Neural cell (in vitro differentiated cells): ENCODE data around the gene PEMT. TPM values are rescaled to one million over a fixed set of nuclear protein-coding genes. Genes with fewer than 3 reads are reported as not detected.

ENCODE experiments used
- H2AFZ ChIP-seq: fragments of 200-600, 300-800 bp; sonication (generic), shearing (Covaris generic); 2 replicates; pipeline ENCODE4 v1.6.0; 2014; ENCODE audit warnings: low read depth, mild to moderate bottlenecking, antibody characterized with exemption, low read length, moderate library complexity
- H3F3A ChIP-seq: fragments of 200-600 bp; shearing (Covaris generic); 2 replicates; pipeline ENCODE4 v1.6.1; 2016; ENCODE audit warnings: mild to moderate bottlenecking, moderate library complexity, mixed read lengths, antibody characterized with exemption, low read length; ENCODE audit not compliant: insufficient read depth, poor library complexity, severe bottlenecking
- H3K27ac ChIP-seq: fragments of 200-600, 300-800 bp; sonication (generic), shearing (Covaris generic); 2 replicates; pipeline ENCODE4 v1.5.1; 2014; ENCODE audit warnings: mild to moderate bottlenecking, low read length, moderate library complexity
- H3K27me3 ChIP-seq: fragments of 300-800, 200-600 bp; sonication (generic), shearing (Covaris generic); 2 replicates; pipeline ENCODE4 v1.6.0; 2014; ENCODE audit warnings: mild to moderate bottlenecking, low read depth, low read length, moderate library complexity; ENCODE audit not compliant: insufficient read depth
- H3K36me3 ChIP-seq: fragments of 300-800, 200-600 bp; sonication (generic), shearing (Covaris generic); 2 replicates; pipeline ENCODE4 v1.5.1; 2014; ENCODE audit warnings: mild to moderate bottlenecking, antibody characterized with exemption, low read length, moderate library complexity; ENCODE audit not compliant: insufficient read depth
- H3K4me2 ChIP-seq: fragments of 300-800, 200-600 bp; sonication (generic), shearing (Covaris generic); 2 replicates; pipeline ENCODE4 v1.6.0; 2014; ENCODE audit warnings: mild to moderate bottlenecking, low read length
- H3K4me3 ChIP-seq: fragments of 300-800, 200-600 bp; sonication (generic), shearing (Covaris generic); 2 replicates; pipeline ENCODE4 v1.5.1; 2014; ENCODE audit warnings: mild to moderate bottlenecking, low read length, moderate library complexity
- H3K79me2 ChIP-seq: fragments of 200-600 bp; shearing (Covaris generic); replicated peaks from 2 replicates; pipeline ENCODE4 v1.6.0; 2014; ENCODE audit warnings: mild to moderate bottlenecking, low read length, moderate library complexity; ENCODE audit not compliant: insufficient read depth
- H3K9ac ChIP-seq: fragments of 300-800, 200-600 bp; sonication (generic), shearing (Covaris generic); 2 replicates; pipeline ENCODE4 v1.6.1; 2016; ENCODE audit warnings: mild to moderate bottlenecking, low read length, mixed read lengths
- H3K9me2 ChIP-seq: fragments of 200-600 bp; shearing (Covaris generic); 2 replicates; pipeline ENCODE4 v1.6.1; 2016; ENCODE audit warnings: mild to moderate bottlenecking, low read length, mixed read lengths; ENCODE audit not compliant: insufficient read depth
- H3K9me3 ChIP-seq: fragments of 200-600, 300-800 bp; sonication (generic), shearing (Covaris generic); 2 replicates; pipeline ENCODE4 v1.6.1; 2016; ENCODE audit warnings: mild to moderate bottlenecking, mixed run types, low read length, moderate library complexity, mixed read lengths
- H4K20me1 ChIP-seq: fragments of 200-600 bp; shearing (Covaris generic); 2 replicates; pipeline ENCODE4 v1.6.1; 2016; ENCODE audit warnings: mild to moderate bottlenecking, mixed run types; ENCODE audit not compliant: insufficient read depth
- CTCF ChIP-seq: fragments of 450-650 bp; IDR thresholded peaks from 2 replicates; pipeline ENCODE4 v1.5.1; 2014; ENCODE audit warnings: antibody characterized with exemption, mild to moderate bottlenecking, moderate library complexity; ENCODE audit not compliant: poor library complexity, severe bottlenecking
- EP300 ChIP-seq: fragments of 450-650 bp; conservative IDR thresholded peaks from 2 replicates; pipeline ENCODE4 v1.6.1; 2014; ENCODE audit warnings: antibody characterized with exemption, mild to moderate bottlenecking, moderate library complexity; ENCODE audit not compliant: poor library complexity, severe bottlenecking
- EZH2 ChIP-seq: fragments of 200-600, 300-800 bp; shearing (Covaris generic), sonication (generic); IDR thresholded peaks from 2 replicates; pipeline ENCODE4 v1.6.1; 2014; ENCODE audit warnings: antibody characterized with exemption, low read length, borderline replicate concordance, mild to moderate bottlenecking; ENCODE audit not compliant: insufficient read depth, poor library complexity, severe bottlenecking
- MXI1 ChIP-seq: fragments of 450-650 bp; conservative IDR thresholded peaks from 2 replicates; pipeline ENCODE4 v1.6.1; 2014; ENCODE audit warnings: antibody characterized with exemption, mild to moderate bottlenecking; ENCODE audit not compliant: poor library complexity, severe bottlenecking
- POLR2AphosphoS5 ChIP-seq: IDR thresholded peaks from 2 replicates; pipeline ENCODE4 v1.6.1; 2012
- RAD21 ChIP-seq: fragments of 450-650 bp; conservative IDR thresholded peaks from 2 replicates; pipeline ENCODE4 v1.6.1; 2014; ENCODE audit warnings: antibody characterized with exemption, mild to moderate bottlenecking, moderate library complexity
- REST ChIP-seq: IDR thresholded peaks from 2 replicates; pipeline ENCODE4 v1.6.1; 2012; ENCODE audit warnings: borderline replicate concordance
- SMC3 ChIP-seq: fragments of 450-650 bp; conservative IDR thresholded peaks from 2 replicates; pipeline ENCODE4 v1.6.1; 2014; ENCODE audit warnings: antibody characterized with exemption, mild to moderate bottlenecking, moderate library complexity; ENCODE audit not compliant: poor library complexity
- TAF1 ChIP-seq: IDR thresholded peaks from 2 replicates; pipeline ENCODE4 v1.6.1; 2012; ENCODE audit warnings: low read depth
- polyA plus RNA-seq: library from polyadenylated mRNA; depleted of rRNA; stranded (reverse); fragments of >200 nt; gene quantifications from 2 replicates; pipeline ENCODE4 v1.2.3, GENCODE V29; 2014

The PEMT gene
- polyA plus RNA-seq, 1 donor from 2014 or later, result 71.7 TPM

- TF ChIP-seq POLR2AphosphoS5, result no peak
- TF ChIP-seq TAF1, result no peak
- no peak for TF ChIP-seq CTCF
- TF ChIP-seq EP300, result no peak
- TF ChIP-seq EZH2, result no peak
- no peak for TF ChIP-seq SMC3
- no peak for TF ChIP-seq MXI1
- TF ChIP-seq REST, result no peak
- TF ChIP-seq RAD21, result no peak
- H3K4me2 ChIP-seq, result no peak overlapping the region
- no peaks in the 10 kb centered on the region for H3F3A ChIP-seq
- H3K27ac ChIP-seq, result no peak overlapping the region
- H3K36me3 ChIP-seq, result no peaks in the 10 kb centered on the region
- H3K9me3 ChIP-seq, result no peaks in the 10 kb centered on the region
- no peaks in the 10 kb centered on the region for H3K27me3 ChIP-seq
- no peaks in the 10 kb centered on the region for H4K20me1 ChIP-seq
- H3K79me2 ChIP-seq, result no peaks in the 10 kb centered on the region
- H3K9me2 ChIP-seq, result no peaks in the 10 kb centered on the region
- no peak overlapping the region for H3K9ac ChIP-seq
- no peak overlapping the region for H3K4me3 ChIP-seq
- H2AFZ ChIP-seq, result no peak overlapping the region
Observed at GRCh38 chr17:17523731-17524490, 67.6 kb downstream of the PEMT start.

GRCh38 chr17:17523001-17523730, 68.3 kb downstream of the PEMT start:
- Histone ChIP-seq H3K4me3 (no peak overlapping the region), H3K27me3 (no peaks in the 10 kb centered on the region), H3F3A (no peaks in the 10 kb centered on the region), H3K9me2 (no peaks in the 10 kb centered on the region), H3K79me2 (no peaks in the 10 kb centered on the region), H3K9ac (no peak overlapping the region), H4K20me1 (no peaks in the 10 kb centered on the region), H3K27ac (no peak overlapping the region), H2AFZ (no peak overlapping the region), H3K36me3 (no peaks in the 10 kb centered on the region), H3K9me3 (no peaks in the 10 kb centered on the region), H3K4me2 (no peak overlapping the region)
- no peak for TF ChIP-seq EP300
- no peak for TF ChIP-seq REST
- no peak for TF ChIP-seq MXI1
- no peak for TF ChIP-seq SMC3
- no peak for TF ChIP-seq EZH2
- no peak for TF ChIP-seq POLR2AphosphoS5
